HG02981 (cell line): ENCODE results near the gene GSS.
"Not testable (repeated sequence)": the region's sequence is repeated elsewhere in the genome, so short reads cannot be mapped to it uniquely, and the experiment has no call there.

Source experiments
- ATAC-seq: cut with Tn5 transposase; IDR thresholded peaks from one replicate; pipeline ENCODE4 v1.9.1; 2021; ENCODE audit warnings: mild to moderate bottlenecking, moderate library complexity; ENCODE audit not compliant: unreplicated experiment

Gene GSS

DNA sequence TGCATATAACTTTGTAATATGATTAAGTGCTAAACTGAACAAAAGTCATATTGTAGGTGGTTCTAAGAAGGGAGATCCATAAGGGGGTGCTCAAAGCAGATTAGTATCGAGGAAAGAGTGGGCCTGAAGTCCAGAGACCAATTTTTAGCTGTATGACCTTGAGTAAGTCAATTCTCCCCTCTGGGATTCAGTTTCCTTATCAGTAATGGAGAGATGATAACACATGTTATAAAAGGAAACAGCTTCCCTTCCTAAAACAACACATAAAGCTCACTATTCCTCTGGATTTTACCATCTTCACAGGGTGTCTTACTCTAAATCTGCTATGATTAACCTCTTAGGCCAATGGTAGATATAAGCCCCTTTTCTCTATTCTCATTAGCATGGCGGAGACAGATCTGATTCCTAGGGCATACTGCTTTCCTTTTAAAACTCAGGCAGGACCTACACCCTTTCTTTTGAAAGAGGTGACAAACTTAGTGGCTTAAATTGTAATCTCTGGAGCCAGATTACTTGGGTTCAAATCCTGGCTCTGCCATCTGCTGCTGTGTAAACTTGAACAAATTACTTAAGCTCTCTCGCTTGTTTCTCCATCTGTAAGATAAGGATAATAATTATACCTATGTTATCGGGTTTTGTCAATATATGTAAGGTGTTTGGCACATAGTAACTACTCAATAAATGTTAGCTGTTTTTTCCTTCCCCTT, 39.7 kb downstream of the GSS start:
- no peak for ATAC-seq

DNA sequence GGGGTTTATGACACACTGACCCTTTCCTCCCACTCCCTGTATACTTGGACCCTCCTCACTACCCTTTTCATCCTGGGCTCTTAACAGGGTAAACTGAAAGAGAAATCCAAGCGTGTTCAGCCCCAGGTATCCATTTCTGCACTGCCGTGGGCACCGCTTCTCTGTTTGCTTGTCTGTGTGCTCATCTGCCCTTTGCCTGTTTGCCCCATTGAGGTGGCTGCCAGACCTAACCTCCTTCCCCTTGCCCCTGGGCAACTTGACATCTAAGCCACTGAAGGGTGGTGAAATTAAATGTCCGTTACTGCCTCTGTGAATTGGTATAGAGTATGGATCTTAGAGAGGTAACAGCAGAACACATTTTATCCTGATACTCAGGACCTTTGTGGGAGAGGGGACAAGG, 40.5 kb downstream of the GSS start:
- no peak for ATAC-seq

DNA sequence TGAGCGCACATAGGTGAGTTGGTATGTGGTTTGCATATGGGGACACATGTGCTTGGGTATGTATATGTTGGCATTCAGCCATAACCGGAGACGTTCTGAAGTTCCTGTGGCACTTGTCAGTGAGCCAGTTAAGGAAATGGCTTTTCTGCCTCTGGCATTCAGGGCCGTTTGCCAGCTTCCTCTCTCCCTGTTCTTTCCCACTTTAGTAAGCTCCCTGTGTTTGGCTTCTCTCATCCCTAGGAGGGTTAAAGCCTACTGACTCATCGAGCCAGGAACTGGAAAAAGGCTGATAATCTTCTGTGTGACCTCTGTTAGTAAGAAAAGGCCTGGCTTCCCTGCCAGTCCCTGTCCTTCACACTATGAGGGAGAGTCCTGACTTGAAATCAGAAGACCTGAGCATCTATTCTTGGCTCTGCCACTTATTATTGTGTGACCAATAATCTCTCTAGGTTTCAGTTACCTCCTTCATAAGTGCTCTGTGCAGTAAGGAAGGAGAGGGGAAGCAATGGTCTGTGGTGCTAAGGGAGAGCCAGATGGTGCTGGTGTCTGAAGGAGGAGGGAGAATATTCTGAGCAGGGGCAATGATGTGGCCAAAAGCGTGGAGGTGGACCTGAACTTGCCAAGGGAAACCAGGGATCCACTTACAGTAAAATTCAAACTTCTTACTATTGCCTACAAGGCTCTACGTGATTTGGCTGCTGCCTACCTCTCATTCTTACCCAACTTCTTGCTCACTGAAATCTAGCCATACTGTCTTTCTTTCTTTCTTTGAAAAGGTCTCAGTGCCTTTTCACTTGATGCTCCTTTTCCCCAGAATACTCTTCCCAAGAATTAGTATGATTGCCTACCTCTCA, 47.8 kb downstream of the GSS start:
- no peak for ATAC-seq

DNA sequence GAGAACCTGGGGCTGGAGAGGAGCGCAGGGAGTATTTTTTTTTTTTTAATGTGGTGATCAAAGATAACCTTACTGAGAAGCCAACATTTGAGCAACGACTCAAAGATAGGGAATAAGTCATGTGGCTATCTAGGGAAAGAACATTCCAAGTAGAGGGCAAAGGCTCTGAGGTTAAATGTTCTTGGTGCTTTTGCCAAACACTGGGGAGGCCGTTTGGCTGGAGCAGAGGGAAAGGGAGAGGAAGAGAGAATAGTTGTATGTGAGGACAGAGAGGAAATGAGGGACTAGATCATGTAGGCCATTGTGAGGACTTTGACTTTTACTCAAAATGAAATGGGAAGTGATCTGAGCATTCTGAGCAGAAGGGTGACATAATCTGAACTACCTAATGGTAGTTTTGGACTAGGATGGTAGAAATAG, 51.4 kb downstream of the GSS start:
- no peak for ATAC-seq

DNA sequence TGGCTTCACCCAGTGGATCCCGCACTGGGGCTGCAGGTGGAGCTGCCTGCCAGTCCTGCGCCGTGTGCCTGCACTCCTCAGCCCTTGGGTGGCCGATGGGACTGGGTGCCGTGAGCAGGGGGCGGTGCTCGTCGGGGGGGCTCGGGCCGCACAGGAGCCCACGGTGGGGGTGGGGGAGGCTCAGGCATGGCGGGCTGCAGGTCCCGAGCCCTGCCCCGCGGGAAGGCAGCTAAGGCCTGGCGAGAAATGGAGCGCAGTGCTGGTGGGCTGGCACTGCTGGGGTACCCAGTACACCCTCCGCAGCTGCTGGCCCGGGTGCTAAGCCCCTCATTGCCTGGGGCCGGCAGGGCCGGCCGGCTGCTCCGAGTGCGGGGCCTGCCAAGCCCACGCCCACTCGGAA, 56.9 kb downstream of the GSS start:
- not testable (repeated sequence) for ATAC-seq

DNA sequence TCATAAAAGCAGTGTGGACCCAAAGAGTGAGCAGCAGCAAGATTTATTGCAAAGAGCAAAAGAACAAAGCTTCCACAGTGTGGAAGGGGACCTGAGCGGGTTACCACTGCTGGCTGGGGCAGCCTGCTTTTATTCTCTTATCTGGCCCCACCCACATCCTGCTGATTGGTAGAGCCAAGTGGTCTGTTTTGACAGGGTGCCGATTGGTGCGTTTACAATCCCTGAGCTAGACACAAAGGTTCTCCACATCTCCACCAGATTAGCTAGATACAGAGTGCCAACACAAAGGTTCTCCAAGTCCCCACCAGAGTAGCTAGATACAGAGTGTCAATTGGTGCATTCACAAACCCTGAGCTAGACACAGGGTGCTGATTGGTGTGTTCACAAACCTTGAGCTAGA, 57.5 kb downstream of the GSS start:
- ATAC-seq, result not testable (repeated sequence)

DNA sequence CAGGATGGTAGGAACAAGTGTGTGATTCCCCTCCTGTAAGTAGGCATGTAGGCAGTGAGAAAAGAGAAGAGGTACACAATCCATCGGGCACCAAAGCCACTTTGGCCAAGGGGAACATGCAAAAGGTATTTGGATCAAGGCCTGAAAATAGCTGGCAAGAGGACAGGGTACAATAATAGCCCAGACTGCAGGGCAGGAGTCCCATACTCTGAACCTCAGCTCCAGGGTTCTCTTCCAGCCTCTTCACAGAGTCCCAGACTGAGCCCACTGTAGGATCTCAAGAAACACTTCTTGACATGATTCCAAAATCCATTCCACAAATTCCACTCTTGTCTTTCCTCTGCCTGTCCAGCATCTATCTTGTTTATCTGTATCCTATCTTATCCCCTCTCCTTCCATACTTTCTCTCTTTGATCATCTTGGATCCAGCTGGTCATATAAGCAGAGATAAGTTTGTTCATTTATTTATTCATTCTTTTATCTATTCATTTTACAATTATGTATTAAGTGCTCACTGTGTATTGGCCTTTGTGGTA, 59.5 kb downstream of the GSS start:
- ATAC-seq, result no peak

DNA sequence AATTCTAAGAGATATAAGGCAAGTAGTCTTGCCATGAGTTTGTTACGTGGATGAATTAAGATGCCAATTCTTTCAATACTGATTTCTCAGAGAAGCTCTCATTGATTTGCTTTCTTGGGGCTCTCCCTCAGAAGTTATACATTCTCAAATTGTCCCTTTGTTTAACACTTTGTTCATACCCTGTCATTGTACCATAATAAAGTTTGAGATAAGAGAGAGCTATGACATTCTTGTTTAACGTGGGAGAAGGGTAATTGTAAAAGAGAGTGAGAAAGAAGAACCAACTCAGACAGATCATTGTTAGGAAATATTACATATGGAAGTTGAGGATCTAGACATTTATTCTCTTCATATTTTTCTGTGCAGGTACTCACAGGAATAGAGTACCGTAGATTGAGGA, 60.1 kb downstream of the GSS start:
- no peak for ATAC-seq

DNA sequence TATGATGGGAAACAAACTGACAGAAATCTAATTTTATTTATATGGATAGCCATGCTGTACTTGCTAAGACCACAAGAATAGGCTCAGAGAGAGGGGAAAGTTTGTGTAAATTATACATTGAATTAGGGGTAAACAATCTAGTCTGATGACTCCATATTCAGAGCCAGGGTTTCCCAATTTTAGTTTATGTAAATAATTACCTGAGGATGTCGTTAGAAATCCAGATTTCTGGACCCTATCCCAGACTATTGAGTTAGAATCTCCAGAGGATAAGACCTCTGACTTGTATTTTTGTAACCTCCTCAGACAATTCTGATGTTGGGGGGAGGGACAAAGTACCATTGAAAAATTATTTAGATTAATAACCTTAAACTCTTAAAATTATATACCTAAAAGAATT, 60.9 kb downstream of the GSS start:
- ATAC-seq, result no peak

DNA sequence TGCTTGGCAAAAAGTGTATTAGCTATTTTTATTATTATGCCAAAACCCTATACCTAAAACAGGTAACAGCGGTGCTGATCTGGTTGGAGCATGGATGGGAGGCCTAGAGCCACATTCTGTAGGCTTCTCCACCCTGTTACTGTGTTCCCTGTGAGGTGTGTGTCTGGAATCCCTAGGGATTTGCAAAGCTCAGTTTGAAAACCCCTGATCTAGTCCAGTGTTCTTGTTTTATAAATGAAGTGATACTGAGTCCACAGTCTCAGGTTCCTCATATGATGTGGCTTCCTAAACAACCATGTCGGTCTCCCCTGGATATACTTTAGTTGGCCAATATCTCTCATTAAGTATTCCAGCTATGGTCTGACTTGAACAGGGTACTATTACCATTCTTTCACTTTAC, 62.9 kb downstream of the GSS start:
- no peak for ATAC-seq

DNA sequence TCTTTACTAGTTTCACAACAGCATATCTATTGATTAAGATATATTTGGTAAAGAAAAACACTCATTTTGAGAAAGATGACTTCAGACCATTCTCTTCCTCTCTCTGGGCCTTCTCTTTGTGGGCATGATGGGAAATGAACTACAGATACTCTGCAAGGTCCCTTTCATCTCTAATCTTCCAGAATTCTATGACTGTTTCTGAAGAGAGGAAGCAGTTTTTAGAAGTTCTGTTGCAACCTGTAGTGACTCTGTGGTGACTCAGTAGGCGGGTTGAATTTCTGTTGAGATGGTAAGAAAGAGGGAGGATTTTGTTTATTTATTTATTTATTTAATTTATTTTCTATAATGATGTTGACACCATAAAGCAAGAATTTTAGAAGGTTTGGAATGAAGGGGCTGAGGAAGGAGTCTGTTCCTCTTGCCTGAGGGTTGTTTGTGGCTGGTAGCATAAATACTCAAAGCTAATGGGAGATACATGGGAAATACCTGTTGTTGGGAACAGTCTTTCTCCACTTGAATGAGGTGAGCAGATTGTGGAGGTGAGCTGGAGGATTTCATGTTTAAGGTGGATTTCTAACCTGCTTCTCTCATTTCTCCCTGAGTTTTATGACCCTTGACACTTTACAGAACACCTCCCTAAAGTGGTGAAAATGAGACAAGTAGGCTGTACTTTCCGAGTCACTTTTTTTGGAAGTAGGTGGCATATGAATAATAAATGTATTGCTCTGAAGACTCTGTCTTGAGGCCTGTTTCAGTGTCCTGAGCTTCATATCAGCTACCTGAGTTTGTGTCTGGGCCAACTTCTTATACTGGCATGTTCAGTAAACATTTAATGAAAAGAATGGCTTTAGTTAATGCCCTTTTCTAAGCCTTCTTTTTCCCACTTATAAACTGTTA, 64.2 kb downstream of the GSS start:
- no peak for ATAC-seq

DNA sequence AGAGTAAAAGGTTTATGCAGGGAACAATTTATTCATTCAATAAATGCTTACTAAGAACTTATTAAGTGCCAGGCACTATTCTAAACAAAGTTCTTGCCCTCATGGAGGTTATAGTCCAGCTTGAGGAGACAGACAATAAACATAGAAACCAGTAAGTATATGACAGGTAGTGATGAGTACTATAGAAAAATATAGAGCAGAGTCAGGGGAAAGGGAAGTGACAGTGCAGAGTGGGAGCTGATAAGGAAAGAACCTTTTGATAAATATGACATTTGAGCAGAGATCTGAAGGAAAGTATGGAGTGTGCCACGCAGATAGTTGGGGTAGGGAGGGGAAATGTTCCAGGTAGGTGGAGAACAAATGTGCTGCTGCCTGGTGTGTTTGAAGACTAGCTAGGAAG, 67.1 kb downstream of the GSS start:
- ATAC-seq, result no peak

DNA sequence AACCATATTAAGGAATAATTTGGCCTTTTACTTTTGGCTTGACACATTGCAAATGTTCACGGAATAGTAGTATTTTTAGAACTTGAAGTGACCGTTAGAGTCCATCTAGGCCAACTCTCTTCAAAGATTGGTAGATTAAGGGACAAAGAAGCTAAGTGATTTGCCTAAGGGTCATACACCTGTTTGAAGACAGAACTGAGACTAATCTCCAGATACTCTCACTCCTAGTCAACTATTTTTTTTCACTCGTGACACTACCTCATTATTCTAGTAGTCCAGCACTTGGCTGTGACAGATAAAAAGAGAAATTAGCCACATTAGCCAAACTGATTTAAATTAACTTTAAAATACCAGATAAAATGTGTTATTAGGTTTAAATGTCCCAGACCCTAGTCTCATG, 68.6 kb downstream of the GSS start:
- ATAC-seq, result no peak

DNA sequence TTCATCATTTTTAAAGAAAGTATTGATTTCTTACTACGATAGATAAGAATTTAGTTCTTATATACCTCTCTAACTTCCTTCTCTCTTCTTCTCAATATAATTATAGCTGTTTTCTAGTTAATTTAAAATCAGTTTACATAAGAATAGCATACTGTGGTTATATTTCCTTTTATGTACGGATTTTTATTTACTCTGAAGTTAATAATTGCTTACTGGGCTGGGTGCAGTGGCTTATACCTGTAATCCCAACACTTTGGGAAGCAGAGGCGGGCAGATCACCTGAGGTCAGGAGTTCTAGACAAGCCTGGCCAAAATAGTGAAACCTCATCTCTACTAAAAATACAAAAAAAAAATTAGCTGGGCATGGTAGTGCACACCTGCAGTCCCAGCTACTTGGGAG, 69.5 kb downstream of the GSS start:
- ATAC-seq, result no peak

DNA sequence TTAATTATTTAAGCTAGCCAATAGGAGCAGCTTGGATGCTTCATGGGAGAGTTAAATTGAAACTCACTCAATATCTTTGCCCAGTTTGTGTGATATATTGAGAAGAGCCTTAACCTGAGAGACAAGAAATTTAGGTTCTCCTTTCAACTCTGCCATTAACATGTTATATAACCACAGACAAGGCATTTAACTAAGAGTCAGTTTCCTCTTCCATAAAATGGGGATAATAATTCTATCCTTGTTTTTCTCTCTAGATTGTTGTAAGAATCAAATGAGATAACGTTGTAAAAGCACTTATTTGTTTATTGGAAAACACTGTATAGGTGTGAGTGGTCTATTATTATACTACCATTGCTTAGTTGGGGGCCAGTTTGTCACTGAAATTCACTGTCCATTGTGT, 71.3 kb downstream of the GSS start:
- ATAC-seq, result no peak

DNA sequence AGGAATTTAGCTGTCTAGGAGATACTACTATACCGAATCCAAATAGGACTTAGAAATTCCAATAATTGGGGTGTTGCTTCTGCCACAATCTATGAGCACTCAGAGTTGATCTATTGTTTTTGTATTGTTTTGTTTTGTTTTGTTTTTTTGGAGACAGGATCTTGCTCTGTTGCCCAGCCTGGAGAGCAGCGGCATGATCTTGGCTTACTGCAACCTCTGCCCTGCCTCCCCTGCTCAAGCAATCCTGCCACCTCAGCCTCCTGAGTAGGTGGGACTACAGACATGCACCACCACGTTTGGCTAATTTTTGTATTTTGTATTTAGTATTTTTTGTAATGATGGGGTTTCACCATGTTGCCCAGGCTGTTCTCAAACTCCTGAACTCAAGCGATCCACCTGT, 71.8 kb downstream of the GSS start:
- ATAC-seq, result no peak

DNA sequence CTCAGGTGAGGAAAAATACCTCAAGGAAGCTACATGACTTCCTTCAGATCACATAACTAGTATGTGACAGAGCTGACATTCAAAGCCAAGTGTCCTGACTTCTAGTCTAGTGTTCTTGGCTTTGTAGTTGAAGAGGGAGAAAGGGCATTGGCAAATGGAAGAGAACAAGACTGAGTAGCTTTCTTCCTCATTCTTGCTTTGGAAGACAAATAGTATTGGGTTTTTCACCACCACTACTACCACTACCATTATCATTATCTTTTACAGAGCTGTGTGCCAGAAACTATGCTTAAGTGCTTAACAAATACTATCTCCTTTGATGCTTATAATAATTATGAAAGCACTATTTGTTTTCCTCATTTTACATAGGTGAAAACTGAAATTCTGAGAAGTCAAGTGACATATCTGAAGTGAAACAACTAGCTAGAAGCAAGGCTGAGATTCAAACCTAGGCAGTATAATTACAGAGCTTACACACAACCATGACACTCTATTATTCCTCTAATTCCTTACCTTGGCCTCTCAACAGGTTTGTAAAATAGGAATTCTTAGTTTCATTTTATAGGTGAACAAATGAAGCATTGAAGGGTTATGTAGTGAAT, 72.4 kb downstream of the GSS start:
- ATAC-seq, result no peak

DNA sequence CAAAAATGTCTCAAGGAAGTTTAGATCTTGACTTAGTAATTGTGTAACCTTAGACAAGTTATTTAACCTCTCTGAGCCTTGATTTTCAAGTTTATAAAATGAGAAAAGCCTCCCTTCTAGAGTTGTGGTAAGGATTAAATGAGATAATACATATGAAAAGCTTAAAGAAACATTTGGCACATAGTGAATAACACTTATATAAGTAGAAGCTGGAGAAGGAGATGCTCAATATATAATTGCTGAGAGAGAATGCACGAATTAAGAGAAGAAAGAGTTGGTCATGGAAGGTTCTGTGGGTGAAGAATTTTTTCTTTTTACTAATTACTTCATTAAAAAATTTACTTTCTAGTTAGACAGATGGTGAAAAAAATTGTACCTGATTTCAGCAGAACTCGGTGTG, 73.9 kb downstream of the GSS start:
- no peak for ATAC-seq

DNA sequence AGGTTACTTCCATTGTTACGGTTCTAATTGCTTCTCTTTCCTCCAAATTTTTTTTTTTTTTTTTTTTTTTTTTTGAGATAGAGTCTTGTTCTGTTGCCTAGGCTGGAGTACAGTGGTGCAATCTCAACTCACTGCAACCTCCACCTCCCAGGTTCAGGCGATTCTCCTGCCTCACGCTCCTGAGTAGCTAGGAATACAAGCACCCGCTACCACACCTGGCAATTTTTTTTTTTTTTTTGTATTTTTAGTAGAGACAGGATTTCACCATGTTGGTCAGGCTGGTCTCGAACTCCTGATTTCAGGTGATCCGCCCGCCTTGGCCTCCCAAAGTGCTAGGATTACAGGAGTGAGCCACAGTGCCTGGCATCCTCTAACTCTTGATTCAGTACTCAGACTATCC, 74.6 kb downstream of the GSS start:
- not testable (repeated sequence) for ATAC-seq

DNA sequence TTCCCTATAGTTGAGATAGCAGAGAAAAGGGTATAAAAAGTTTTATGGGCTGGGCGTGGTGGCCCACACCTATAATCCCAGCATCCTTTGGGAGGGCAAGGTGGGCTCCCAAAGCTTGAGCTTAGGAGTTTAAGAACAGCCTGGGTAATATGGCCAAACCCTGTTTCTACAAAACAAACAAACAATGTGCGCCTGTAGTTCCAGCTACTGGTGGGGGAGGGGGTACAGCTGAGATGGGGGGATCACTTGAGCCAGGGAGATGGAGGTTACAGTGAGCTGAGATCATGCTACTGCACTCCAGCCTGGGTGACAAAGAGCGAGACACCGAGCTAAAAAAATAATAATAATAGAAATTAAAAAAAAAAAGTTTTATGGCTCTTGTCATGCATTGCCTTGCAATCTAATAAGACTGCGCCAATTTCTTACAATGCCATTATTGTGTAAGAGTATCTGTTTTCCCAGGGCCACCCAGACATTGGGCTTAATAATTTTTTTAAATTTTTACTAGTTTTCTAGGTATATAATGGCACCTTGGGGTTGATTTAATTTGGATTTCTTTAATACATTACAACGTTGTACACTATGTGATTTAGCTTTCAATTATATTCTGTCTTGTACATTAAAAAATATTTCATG, 75.3 kb downstream of the GSS start:
- ATAC-seq, result no peak
